AG09319 (cell line): ENCODE results near the gene MOXD1.
"Not testable (repeated sequence)": the region's sequence is repeated elsewhere in the genome, so short reads cannot be mapped to it uniquely, and the experiment has no call there.

Source experiments
- DNase-seq: peaks from one replicate; pipeline ENCODE4 v3.0.0-alpha.2; 2010; ENCODE audit warnings: low read depth; ENCODE audit errors: extremely low read depth
- CTCF ChIP-seq: IDR thresholded peaks from 2 replicates; pipeline ENCODE4 v1.5.1; 2011; ENCODE audit warnings: low read depth, mild to moderate bottlenecking, inconsistent platforms, low read length, moderate library complexity

Gene MOXD1

GRCh38 chr6:132364306-132365074 is 36.8 kb downstream of the MOXD1 start:
- TF ChIP-seq CTCF: no peak
- DNase-seq: no peak

- no peak for TF ChIP-seq CTCF
- no peak for DNase-seq
These were observed 38.7 kb downstream of the MOXD1 start for GRCh38 chr6:132362442-132363185.

DNA sequence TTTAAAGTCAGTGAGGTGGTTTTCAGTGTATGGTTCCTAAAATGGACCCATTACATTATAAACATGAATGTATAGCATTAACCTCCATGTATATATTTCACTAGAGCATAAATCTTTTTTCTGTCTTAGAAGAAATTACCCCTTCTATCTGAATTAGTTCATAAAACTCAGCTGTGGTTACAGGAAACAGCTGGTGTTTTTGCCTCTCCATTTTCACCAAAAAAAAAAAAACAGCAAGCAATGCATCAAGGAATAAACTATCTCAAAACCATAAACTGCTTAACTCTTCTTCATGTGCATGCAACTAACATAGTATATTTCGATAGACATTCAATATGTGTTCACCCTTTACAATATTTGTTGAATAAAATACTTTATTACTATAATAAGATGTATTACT is 40.2 kb downstream of the MOXD1 start:
- DNase-seq: no peak
- TF ChIP-seq CTCF: no peak

- DNase-seq: no peak
These were observed 41.4 kb downstream of the MOXD1 start for GRCh38 chr6:132359886-132360285.

DNA sequence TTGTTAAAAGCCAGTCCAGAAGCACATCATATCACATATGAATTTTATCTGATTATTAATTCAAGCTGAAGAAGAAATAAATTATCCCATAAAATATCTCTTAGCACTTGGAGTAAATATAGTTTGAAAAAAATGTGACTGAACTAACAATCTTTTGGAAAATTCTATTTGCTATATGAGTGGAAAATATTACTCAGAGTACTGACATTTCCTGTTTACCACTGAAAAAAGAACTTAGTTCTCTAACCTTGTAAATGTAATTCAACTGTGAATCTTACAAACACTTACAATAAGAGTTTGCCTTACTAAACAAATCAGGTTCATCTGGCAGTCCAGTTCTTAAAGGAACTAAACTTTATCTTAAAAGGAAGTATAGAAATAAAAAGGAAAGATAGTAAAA is 44.2 kb downstream of the MOXD1 start:
- peak; percentile 11 for DNase-seq
- TF ChIP-seq CTCF: no peak

More at GRCh38 chr6:132359886-132360285, 41.4 kb downstream of the MOXD1 start:
- TF ChIP-seq CTCF: no peak

DNA sequence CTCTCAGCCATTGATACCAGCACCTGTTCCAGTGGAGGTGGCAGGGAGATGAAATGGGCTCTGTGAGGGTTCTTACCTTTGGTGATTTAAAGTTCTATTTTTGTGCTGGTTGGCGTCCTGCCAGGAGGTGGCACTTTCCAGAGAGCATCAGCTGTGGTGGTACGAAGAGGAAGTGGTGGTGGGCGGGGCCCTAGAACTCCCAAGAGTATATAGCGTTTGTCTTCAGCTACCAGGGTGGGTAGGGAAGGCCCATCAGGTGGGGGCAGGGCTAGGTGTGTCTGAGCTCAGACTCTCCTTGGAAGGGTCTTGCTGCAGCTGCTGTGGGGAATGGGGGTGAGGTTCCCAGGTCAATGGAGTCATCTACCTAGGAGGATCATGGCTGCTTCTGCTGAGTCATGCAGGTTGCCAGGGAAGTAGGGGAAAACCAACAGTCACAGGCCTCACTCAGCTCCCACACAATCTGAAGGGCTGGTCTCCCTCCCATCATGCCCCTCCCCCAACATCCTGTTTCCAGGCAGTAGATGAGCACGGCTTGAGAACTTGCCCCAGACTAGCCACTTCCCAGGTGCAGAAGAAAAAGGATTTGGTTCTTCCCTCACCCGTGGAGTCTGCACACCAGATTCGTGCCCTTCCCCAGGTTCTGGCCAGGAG is 46.6 kb downstream of the MOXD1 start:
- TF ChIP-seq CTCF: no peak
- DNase-seq: no peak

DNA sequence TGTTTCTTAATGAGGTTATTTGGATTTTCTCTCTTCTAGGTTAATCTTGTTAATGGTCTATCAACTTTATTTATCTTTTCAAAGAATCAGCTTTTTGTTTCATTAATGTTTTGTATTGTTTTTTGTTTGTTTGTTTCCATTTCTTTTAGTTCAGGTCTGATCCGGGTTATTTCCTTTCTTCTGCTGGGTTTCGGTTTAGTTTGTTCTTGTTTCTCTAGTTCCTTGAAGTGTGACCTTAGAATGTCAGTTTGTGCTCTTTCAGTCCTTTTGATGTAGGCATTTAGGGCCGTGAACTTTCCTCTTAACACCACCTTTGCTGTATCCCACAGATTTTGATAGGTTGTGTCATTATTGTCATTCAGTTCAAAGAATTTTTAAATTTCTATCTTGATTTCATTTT is 49.3 kb downstream of the MOXD1 start:
- DNase-seq: not testable (repeated sequence)
